Ramos (cell line): Measurements from ENCODE around the gene PDK1.
"Not testable (repeated sequence)": the region's sequence is repeated elsewhere in the genome, so short reads cannot be mapped to it uniquely, and the experiment has no call there.

ENCODE experiments used
- in situ Hi-C: fragments of 300-500 bp; cut with MboI; formaldehyde crosslinking; loops from one replicate; pipeline ENCODE4 v1.14.3; 2022; ENCODE audit warnings: low sequenced_read_pairs; ENCODE audit not compliant: unreplicated experiment

Gene PDK1

DNA sequence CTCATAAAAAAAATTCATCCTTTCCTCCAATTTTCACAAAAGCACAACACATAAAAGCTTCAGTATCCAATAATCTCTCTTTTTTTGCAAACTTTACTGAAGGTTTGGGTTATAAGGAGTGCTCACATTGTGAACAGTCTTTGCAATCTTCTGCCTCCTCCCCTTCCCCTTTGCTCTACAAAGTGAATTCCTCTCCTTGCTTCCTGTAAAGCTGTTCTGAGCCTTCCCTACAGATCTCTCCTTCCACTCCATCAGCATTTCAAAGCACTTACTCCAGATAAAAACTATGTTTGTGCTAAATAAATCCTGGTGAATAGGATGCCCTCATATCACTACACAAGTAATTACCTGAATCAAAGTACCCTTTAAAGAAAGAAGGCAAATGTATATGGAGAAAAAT, 4.6 kb upstream of the PDK1 start:
- in situ Hi-C loops, result no loop called here

DNA sequence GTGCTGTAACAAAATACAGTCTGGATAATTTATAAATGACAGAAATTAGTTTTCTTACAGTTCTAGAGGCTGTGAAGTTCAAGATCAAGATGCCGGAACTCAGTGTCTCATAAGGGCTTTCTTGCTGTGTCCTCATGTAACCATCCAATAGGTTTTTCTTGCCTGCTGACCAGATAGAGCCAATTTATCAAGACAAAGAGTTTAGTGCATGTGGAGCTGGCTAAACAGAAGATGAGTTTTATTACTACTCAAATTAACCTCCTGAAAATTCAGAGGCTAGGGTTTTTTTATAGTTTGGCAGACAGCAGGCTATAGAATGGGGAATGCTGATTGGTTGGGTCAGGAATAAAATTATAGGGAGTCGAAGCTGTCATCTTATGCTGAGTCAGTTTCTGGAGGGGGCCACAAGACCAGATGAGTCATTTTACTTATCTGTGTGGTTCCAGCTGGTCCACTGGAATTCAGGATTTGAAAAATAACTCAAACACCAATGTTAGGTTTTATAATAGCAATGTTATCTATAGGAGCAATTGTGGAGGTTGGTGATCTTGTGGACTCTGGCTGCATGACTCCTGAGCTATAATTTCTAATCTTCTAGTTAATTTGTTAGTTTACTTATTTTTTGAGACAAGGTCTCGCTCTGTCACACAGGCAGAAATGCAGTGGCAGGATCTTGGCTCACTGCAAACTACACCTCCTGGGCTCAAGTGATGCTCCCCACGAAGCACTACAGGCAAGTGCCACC, 3.2 kb upstream of the PDK1 start:
- in situ Hi-C loops, result no loop called here

DNA sequence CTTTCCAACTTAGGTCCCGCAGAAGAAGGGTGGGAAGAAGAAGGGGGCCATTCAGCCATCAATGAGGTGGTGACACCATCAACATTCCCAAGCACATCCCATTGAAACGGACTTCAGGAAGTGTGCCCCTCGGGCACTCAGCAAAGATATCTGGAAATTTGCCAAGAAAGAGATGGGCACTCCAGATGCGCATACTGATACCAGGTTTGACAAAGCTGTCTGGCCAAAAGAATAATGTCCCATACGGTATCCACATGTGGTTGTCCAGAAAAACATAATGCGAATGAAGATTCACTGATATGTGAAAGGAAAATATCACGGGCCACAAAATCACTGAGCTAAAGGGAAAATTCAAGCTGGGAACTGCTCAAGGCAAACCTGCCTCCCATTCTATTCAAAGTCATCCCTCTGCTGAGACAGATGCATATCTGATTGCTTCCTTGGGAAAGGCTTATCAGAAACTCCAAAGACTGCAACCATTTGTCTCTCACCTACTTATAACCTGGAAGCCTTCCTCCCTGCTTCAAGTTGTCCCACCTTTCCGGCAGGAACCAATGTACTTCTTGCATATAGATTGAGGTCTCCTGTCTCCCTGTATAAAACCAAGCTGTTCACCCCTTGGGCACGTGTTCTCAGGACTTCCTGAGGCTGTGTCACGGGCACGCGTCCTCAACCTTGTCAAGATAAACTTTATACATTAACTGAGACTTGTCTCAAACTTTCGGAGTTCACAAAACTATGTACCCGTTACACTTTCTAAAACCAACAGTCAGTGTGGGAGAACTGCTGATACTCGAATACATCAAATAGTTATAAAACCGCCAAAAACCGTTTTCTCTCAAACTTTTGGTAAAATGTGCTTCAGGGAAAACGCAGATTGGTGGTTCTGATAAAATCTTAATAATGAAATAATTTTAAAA, 1.3 kb upstream of the PDK1 start:
- in situ Hi-C loops, result no loop called here

DNA sequence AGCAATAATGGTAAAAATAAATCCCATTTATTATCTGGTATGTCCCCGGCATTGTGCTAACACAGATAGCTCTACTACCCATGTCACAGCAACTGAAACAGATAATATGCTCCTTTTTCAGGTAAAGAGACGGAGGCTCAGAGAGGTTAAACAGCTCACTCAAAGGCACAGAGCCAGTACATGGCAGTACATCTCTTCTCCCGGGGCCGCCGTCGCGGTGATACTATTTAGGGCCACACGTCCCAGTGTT, 693 bp upstream of the PDK1 start:
- in situ Hi-C loops, result no loop called here

DNA sequence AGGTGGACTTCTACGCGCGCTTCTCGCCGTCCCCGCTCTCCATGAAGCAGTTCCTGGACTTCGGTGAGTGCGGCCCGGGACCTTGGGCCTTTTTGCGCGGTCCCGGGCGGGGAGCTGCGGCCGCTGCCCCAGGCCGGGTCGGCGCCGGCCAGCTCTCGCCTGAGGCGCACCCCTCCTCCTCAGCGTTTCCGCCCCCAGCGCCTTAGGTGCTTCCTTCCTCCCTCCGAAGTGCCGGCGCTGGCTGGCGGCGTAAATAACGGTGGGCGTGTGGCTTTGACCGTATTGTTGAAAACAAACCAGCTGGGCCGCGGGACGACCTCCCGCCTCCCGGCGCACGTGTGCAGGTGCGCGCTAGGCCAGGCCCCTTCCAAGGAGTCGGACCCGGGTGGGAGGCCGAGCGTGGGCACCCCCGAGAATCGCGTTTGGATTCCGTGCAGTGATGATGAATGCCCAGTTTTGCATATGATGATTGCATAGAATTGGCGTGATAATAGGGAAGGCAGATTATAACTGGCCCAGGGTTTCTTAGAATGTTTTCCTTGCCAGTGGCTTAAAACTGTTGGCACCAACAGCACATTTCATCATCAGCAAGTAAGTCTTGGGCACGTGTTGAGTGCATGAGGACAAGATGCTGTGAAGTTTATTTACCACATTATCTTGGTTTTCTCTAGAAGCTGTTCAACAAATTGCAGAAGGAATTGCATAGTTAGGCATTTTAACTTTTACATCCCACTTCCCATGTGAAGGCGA, 569 bp downstream of the PDK1 start:
- in situ Hi-C loops, result no loop called here

DNA sequence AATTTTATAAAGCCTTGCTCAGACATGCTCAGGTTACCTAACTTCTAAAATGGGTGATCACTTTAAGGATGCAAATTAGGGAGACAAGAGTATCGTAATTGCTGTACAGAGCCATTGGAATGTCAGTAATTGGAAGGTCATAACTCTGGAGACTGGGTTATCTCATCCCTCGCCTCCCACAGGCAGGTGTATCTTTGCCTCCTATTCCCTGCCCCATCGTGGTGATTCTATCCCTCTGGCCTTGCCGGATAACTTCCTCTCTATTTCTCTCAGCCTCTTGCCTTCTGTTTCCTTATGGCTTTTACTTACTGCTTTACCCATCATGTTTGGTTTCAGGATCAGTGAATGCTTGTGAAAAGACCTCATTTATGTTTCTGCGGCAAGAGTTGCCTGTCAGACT, 2.5 kb downstream of the PDK1 start:
- in situ Hi-C loops, result no loop called here

DNA sequence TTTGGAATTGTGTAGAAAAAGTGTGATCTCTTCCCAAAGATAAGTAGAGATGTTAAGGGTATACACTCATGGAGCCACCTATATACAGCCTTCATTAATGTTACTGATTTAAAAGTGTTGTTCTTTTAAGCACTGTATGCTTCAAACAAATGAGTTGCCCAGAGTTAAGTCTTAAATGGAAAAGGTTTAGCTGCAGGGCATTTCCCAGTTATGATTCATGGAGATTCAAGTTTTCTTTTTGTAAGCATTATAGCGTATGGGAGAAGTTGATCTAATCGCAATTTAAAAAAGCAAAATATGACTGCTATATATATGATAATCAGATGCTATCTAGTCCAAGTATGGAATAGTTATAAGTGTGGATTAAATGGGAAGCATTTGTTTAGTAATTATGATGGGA, 4.8 kb downstream of the PDK1 start:
- in situ Hi-C loops, result no loop called here

DNA sequence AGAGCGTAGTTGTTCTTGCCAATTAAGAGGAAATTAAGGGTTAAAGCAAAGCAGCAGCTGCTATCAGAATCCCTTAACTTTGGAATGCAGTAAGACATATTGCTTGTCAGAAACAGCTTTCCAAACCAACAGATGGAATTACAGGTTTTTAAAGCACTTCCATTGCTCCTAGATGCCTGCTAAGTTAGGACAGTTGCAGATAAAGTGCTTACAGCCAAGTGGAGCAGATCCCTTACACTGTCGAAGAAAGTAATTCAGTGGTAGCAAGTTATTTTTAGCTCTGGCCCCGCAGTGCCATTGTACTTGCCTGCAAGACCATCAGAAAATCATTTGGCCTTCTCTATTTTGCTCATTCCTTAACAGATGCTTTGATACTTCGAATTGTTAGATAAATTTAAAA, 5.4 kb downstream of the PDK1 start:
- in situ Hi-C loops, result no loop called here

DNA sequence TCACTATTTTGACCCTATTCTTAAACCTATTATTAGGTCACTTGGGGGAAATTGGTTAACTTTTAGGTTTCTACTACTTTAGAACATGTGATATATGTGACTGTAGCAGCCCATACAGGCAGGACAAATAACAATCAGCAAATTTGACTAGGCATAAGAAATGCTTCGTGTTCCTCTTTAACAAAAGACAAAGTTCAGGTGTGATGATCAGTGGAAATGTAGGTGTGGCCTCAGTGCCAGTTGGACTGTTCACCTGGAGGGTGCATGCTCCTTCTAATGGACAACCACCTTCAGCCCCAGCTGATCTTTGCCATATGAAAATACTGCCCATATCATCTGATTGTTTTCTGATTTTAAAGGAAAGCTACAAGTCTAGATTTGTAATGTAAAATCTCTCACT, 6.4 kb downstream of the PDK1 start:
- in situ Hi-C loops, result no loop called here

DNA sequence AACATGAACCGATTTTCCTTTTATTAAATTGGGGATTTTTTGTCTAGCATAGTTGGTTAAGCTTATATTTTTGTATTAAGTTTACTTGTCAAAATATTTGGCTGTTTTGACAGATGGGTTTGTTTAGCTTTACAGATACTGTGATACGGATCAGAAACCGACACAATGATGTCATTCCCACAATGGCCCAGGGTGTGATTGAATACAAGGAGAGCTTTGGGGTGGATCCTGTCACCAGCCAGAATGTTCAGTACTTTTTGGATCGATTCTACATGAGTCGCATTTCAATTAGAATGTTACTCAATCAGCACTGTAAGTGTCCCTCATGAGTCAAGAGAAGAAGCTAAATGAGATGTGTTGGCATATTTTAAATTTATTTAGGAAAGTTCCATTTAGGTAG, 8.5 kb downstream of the PDK1 start:
- in situ Hi-C loops, result no loop called here

DNA sequence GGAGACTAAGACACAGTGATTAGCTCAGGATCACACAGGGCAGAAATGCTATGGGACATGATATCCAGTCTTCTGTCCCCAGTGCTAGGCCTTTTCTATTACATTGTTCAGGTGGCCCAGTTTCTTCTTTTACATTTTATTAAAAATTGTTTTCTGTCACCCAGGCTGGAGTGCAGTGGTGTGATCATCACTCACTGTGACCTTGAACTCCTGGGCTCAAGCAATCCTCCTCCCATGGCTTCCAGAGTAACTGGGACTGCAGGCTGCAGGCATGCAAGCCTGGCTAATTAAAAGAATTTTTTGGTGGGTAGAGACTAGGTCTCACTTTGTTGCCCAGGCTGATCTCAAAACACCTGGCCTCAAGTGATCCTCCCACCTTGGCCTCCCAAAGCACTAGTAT, 15.4 kb downstream of the PDK1 start:
- in situ Hi-C loops, result no loop called here

DNA sequence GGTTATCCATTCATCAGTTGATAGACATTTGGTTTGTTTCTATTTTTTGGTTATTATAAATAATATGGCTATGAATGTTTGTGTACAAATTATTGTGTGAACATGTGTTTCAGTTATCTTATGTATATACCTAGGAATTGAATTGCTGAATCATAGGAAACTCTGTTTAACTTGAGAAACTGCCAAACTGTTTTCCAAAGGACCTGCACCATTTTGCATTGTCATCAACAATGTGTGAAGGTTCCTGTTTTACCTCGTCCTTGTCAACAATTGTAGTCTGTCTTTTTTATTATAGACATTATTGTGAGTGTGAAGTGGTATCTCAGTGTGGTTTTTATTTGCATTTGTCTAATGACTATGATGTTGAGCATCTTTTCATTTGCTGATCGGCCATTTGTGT, 17.1 kb downstream of the PDK1 start:
- in situ Hi-C loops, result no loop called here

DNA sequence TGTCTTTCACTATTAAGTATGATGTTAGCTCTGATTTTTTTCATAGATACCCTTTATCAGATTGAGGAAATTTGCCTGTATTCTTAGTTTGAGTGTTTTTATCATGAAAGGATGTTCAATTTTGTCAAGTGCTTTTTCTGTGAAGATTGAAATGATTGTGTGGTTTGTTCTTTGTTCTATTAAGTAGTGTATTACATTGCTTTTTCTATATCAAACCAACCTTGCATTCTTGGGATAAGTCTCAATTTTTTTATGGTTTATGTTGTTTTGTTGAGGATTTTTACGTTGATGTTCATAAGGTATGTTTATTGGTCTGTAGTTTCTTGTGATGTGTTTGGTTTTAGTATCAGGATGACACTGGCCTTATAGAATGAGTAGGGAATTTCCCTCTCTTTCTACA, 19.1 kb downstream of the PDK1 start:
- in situ Hi-C loops, result no loop called here

DNA sequence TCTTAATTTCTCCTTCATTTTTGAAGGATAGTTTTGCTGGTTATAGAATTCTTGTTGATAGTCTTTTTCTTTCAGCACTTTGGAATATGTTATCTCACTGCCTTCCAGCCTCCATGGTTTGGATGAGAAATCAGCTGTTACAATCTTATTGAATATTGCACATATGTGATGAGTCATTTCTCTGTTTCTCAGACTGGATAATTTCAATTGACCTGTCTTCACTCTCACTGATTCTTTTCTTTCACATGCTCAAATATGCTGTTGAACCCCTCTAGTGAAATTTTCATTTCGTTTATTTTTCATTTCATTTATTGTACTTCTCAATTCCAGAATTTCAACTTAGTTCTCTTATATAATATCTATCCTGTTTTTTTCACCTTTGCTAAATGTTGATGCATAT, 22.2 kb downstream of the PDK1 start:
- in situ Hi-C loops, result no loop called here

DNA sequence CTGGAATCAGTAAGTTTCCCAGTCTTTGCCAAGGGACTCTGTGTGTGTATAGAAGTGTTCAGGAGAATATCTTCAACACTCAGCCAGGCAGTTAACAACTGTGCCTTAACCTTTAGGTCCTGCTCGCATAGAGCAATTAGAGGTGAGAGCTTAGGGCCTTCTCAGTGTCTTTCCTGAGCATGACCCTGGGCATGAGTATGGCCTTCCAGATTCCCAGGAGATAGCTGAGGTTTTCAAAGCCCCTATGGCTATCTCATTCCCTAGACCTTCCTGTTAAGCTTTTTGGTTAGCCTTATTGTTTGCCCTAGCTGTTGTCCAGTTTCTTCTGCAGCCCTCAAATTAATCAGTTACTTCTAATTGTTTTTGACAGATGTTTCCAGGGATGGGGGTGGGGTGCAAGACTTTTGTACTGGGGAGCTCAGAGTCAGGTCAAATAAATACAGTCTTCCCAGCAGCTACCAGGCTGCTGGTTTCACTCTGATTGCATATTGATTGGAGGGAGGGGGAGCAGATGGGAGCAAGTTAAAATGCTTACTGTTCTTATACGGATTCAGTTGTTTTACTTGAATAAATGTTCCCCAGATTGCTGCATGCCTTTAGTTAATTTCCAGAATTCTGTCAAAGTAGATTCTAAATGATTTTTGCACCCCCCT, 23.1 kb downstream of the PDK1 start:
- in situ Hi-C loops, result no loop called here

DNA sequence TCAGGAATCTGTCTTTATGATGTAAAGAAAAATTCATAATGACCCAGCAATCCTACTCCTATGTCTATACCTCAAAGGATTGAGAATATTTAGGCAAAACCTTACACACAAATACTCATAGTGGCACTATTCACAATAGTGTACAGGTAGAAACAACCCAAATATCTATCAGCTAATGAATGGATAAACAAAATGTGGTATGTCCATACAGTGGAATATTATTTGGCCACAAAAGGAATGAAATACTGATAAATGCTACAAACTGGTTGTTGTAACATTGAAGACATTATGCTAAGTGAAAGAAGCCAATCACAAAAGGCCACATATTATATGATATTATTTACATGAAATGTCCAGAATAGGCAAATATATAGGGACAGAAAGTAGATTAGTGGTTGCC, 24.7 kb downstream of the PDK1 start:
- in situ Hi-C loops, result no loop called here

DNA sequence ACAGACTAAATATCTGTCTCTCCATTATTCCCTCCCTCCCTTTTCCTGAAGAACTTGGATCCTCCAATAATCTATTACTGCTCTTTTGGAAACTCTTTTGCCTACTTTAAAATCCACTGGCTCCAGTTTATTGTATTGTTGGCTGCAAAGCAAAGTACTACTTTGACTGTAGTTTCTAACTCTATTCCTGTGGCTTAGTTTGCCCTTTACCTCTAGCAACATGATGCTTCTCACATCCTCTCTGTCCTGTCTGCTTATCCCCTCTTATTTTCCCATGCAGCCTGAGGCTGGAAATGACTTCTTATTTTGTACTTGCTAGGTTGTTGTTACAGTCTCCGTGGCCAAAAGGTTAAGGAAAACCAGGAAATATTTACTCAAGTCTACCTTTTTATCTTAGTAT, 26.8 kb downstream of the PDK1 start:
- in situ Hi-C loops, result no loop called here

DNA sequence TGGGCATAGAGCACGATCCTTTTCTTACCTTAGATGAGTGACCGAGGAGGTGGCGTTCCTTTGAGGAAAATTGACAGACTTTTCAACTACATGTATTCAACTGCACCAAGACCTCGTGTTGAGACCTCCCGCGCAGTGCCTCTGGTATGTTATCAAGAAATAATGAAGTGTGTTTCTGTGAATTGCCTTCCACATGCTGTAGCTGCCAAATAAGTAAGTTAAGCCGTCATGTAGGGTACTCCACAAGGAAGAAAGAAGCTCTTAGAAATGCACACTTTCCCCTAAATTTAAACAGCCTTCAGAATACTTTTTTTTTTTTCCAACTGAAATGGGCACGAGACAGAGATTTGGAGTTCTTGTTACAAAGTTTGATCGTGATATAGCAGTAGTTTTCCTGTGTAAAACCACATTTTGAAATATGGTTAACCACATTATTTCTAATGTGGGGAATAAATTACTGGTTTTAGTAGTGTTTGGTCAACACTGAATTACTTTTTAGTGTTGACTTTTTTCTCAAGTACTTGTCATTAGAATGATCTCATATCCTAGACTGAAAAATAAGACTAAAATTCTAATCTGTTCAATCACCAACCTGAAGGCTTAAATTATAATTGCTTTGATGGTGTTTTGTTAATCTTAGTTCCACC, 30.5 kb downstream of the PDK1 start:
- in situ Hi-C loops, result no loop called here

DNA sequence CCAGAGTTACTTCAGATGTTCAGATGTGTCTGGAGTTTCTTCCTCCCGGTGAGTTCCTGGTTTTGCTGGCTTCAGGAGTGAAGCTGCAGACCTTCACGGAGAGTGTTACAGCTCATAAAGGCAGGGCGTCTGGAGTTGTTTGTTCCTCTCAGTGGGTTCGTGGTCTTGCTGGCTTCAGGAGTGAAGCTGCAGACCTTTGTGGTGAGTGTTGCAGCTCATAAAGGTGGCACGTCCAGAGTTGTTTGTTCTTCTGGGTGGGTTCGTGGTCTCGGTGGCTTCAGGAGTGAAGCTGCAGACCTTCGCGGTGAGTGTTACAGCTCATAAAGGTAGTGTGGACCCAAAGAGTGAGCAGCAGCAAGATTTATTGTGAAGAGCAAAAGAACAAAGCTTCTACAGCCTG, 31.3 kb downstream of the PDK1 start:
- in situ Hi-C loops, result not testable (repeated sequence)

DNA sequence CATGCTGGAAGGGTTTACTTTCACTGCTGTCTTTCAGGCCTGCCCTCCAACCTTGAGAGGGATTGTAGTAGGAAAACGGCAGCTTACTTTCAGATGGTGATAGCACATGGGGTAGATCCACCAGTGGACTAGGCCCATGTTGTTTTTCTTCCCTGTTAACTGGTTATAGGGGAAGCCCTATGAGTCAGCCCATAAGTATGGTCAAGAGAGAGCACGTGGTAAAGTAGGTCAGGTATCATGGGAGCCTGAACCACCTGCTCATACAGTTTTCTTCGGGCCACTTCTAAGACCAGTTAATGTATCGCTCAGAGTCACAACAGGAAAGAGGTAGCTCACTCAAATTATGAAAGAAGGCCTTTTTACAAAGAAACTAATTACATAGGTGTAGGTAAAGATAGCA, 33.0 kb downstream of the PDK1 start:
- in situ Hi-C loops, result no loop called here
